Astrocyte (in vitro differentiated cells and primary cell): ENCODE measurements around the gene ME3.

ENCODE experiments used
- CTCF ChIP-seq: IDR thresholded peaks from 2 replicates; pipeline ENCODE4 v1.5.1; 2011; ENCODE audit warnings: low read depth, mild to moderate bottlenecking, inconsistent platforms, low read length, moderate library complexity; ENCODE audit not compliant: insufficient read depth
- EZH2 ChIP-seq: IDR thresholded peaks from 2 replicates; pipeline ENCODE4 v1.6.1; 2012; ENCODE audit warnings: mild to moderate bottlenecking, low read length, inconsistent platforms; ENCODE audit not compliant: insufficient read depth

- TF ChIP-seq CTCF (no peak), EZH2 (no peak)
Observed at GRCh38 chr11:86443415-86443814, 229.0 kb downstream of the ME3 start.
